Kidney epithelial cell (primary cell): ENCODE measurements around the gene OLFML2B. TPM values are rescaled to one million over a fixed set of nuclear protein-coding genes. Genes with fewer than 3 reads are reported as not detected.

ENCODE experiments used
- DNase-seq: peaks from one replicate; pipeline ENCODE4 v3.0.0-alpha.2; 2010; ENCODE audit warnings: low read depth
- H3K27me3 ChIP-seq: 2 replicates; pipeline ENCODE4 v1.6.0; 2011; ENCODE audit warnings: low read length; ENCODE audit not compliant: control insufficient read depth, insufficient read depth
- H3K36me3 ChIP-seq: 2 replicates; pipeline ENCODE4 v1.5.1; 2011; ENCODE audit warnings: low read length; ENCODE audit not compliant: control insufficient read depth, insufficient read depth
- H3K4me3 ChIP-seq: 2 replicates; pipeline ENCODE4 v1.5.1; 2011; ENCODE audit warnings: low read depth, mild to moderate bottlenecking, control low read depth, low read length
- CTCF ChIP-seq: IDR thresholded peaks from 2 replicates; pipeline ENCODE4 v1.5.1; 2011; ENCODE audit warnings: mild to moderate bottlenecking, moderate library complexity, low read length, control low read depth, inconsistent platforms; ENCODE audit not compliant: insufficient read depth, poor library complexity, severe bottlenecking
- total RNA-seq: library from RNA; depleted of rRNA; stranded (reverse); fragments of >200 nt; gene quantifications from 2 replicates; pipeline ENCODE4 v1.2.3, GENCODE V29; 2015

Gene OLFML2B
- total RNA-seq, 1 donor from 2014 or later, result 3.1 TPM

GRCh38 chr1:162004441-162004950, 19.2 kb downstream of the OLFML2B start:
- no peak for DNase-seq
- H3K36me3 ChIP-seq, result no peaks in the 10 kb centered on the region
- TF ChIP-seq CTCF, result no peak
- H3K4me3 ChIP-seq, result no peak overlapping the region
- no peaks in the 10 kb centered on the region for H3K27me3 ChIP-seq

GRCh38 chr1:162003830-162004215, 19.8 kb downstream of the OLFML2B start:
- peak; percentile 86 for DNase-seq
- no peaks in the 10 kb centered on the region for H3K27me3 ChIP-seq
- H3K4me3 ChIP-seq, result no peak overlapping the region
- H3K36me3 ChIP-seq, result no peaks in the 10 kb centered on the region
- TF ChIP-seq CTCF, result no peak

GRCh38 chr1:162003061-162003829, 20.4 kb downstream of the OLFML2B start:
- Histone ChIP-seq H3K4me3 (no peak overlapping the region), H3K36me3 (no peaks in the 10 kb centered on the region), H3K27me3 (no peaks in the 10 kb centered on the region)
- TF ChIP-seq CTCF, result no peak
- DNase-seq, result peak; percentile 94

- Histone ChIP-seq H3K4me3 (no peak overlapping the region), H3K36me3 (no peaks in the 10 kb centered on the region), H3K27me3 (no peaks in the 10 kb centered on the region)
- no peak for DNase-seq
- no peak for TF ChIP-seq CTCF
These were observed 23.6 kb downstream of the OLFML2B start for GRCh38 chr1:162000053-162000420.

GRCh38 chr1:161999301-162000052, 24.2 kb downstream of the OLFML2B start:
- Histone ChIP-seq H3K36me3 (no peaks in the 10 kb centered on the region), H3K27me3 (no peaks in the 10 kb centered on the region)

More at GRCh38 chr1:161999301-162000052, 24.2 kb downstream of the OLFML2B start:
- H3K4me3 ChIP-seq, result no peak overlapping the region
- TF ChIP-seq CTCF, result no peak
- DNase-seq, result no peak
